Keratinocyte (primary cell): ENCODE data around the gene SLC29A1. TPM values are rescaled to one million over a fixed set of nuclear protein-coding genes. Genes with fewer than 3 reads are reported as not detected.

ENCODE experiments used
- DNase-seq: peaks from one replicate; pipeline ENCODE4 v3.0.0-alpha.2; 2011; ENCODE audit warnings: low read depth, missing footprints, low spot score
- FAIRE-seq: peaks from 2 replicates; lab custom pipeline; 2011; peaks lifted over from hg19 to GRCh38; lab: Jason Lieb, UNC
- H2AFZ ChIP-seq: 2 replicates; pipeline ENCODE4 v1.6.0; 2012; ENCODE audit warnings: low read length, control low read depth, inconsistent platforms; ENCODE audit not compliant: control insufficient read depth
- H3K27ac ChIP-seq: 2 replicates; pipeline ENCODE4 v1.5.1; 2011; ENCODE audit warnings: low read length; ENCODE audit not compliant: control insufficient read depth, insufficient read depth
- H3K27me3 ChIP-seq: 3 replicates; pipeline ENCODE4 v1.6.0; 2011; ENCODE audit warnings: low read length; ENCODE audit not compliant: control insufficient read depth, insufficient read depth; ENCODE audit errors: extremely low read depth
- H3K36me3 ChIP-seq, 2 experiments: 2 replicates in 1 of 2; 3 replicates in 1 of 2; pipeline ENCODE4 v1.5.1; 2011; ENCODE audit warnings: low read length in 2 of 2, mild to moderate bottlenecking in 1 of 2; ENCODE audit not compliant: control insufficient read depth in 2 of 2, insufficient read depth in 2 of 2; ENCODE audit errors: extremely low read depth in 1 of 2
- H3K4me1 ChIP-seq: 3 replicates; pipeline ENCODE4 v1.5.1; 2011; ENCODE audit warnings: low read length; ENCODE audit not compliant: control insufficient read depth, insufficient read depth; ENCODE audit errors: extremely low read depth
- H3K4me2 ChIP-seq: 3 replicates; pipeline ENCODE4 v1.6.0; 2011; ENCODE audit warnings: low read depth, low read length; ENCODE audit not compliant: control insufficient read depth, insufficient read depth; ENCODE audit errors: extremely low read depth
- H3K4me3 ChIP-seq, 3 experiments: fragments of 200-600 bp in 1 of 3; sonication (generic) in 1 of 3; 2 replicates in 2 of 3; 3 replicates in 1 of 3; pipeline ENCODE4 v1.5.1; 2011 to 2016; ENCODE audit warnings: low read length in 3 of 3, mild to moderate bottlenecking in 3 of 3, control low read depth in 2 of 3, inconsistent platforms in 1 of 3, low read depth in 1 of 3, mixed read lengths in 1 of 3, mixed run types in 1 of 3, moderate library complexity in 1 of 3; ENCODE audit not compliant: control insufficient read depth in 2 of 3, insufficient read depth in 2 of 3; ENCODE audit errors: extremely low read depth in 1 of 3
- H3K79me2 ChIP-seq: 2 replicates; pipeline ENCODE4 v1.6.0; 2012; ENCODE audit warnings: low read length; ENCODE audit not compliant: control insufficient read depth, insufficient read depth
- H3K9ac ChIP-seq: 3 replicates; pipeline ENCODE4 v1.6.0; 2011; ENCODE audit warnings: low read length; ENCODE audit not compliant: control insufficient read depth, insufficient read depth; ENCODE audit errors: extremely low read depth
- H3K9me1 ChIP-seq: 3 replicates; pipeline ENCODE4 v1.6.0; 2011; ENCODE audit warnings: low read length; ENCODE audit not compliant: control insufficient read depth, insufficient read depth; ENCODE audit errors: extremely low read depth
- H3K9me3 ChIP-seq: 2 replicates; pipeline ENCODE4 v1.5.1; 2012; ENCODE audit warnings: low read depth, low read length; ENCODE audit not compliant: control insufficient read depth
- H4K20me1 ChIP-seq: 3 replicates; pipeline ENCODE4 v1.6.0; 2011; ENCODE audit warnings: low read length; ENCODE audit not compliant: control insufficient read depth, insufficient read depth; ENCODE audit errors: extremely low read depth
- EZH2 ChIP-seq: IDR thresholded peaks from one replicate; pipeline ENCODE4 v1.6.1; 2012; ENCODE audit warnings: inconsistent platforms, mild to moderate bottlenecking, low read length, moderate library complexity
- dilution Hi-C: fragments of 300-500 bp; cut with MboI; formaldehyde crosslinking; loops from one replicate; pipeline ENCODE4 v1.7.0; 2020; ENCODE audit warnings: low sequenced_read_pairs; ENCODE audit not compliant: extremely low pct_ligation_motif_present
- polyA plus RNA-seq, 5 experiments: library from polyadenylated mRNA; depleted of rRNA in 3 of 5; stranded (reverse) in 3 of 5; stranded (forward) in 1 of 5; unstranded in 1 of 5; fragments of >200 nt; gene quantifications; 1 replicate in 1 of 5; 2 replicates in 3 of 5; 3 replicates in 1 of 5; pipeline versions ENCODE4 v1.2.1 to v1.2.3, GENCODE V29; 2011 to 2012; ENCODE audit warnings: missing spikeins in 2 of 5, low read depth in 1 of 5, low replicate concordance in 1 of 5
- TF ChIP-seq, protein P1 (sequence below), 3 experiments: IDR thresholded peaks in 1 of 3; conservative IDR thresholded peaks in 1 of 3; optimal IDR thresholded peaks in 1 of 3; 2 replicates in 2 of 3; 3 replicates in 1 of 3; pipeline versions ENCODE3 to v1.5.1; 2011; ENCODE audit warnings: low read length in 3 of 3, mild to moderate bottlenecking in 3 of 3, moderate library complexity in 2 of 3, control low read depth in 1 of 3, inconsistent platforms in 1 of 3; ENCODE audit not compliant: insufficient read depth in 2 of 3; ENCODE audit errors: extremely low read depth in 1 of 3

The SLC29A1 gene
- polyA plus RNA-seq, 1 donor (not counting 4 experiments of a cell fraction or from before 2014, with no cell fraction given), result 51.0 TPM

DNA sequence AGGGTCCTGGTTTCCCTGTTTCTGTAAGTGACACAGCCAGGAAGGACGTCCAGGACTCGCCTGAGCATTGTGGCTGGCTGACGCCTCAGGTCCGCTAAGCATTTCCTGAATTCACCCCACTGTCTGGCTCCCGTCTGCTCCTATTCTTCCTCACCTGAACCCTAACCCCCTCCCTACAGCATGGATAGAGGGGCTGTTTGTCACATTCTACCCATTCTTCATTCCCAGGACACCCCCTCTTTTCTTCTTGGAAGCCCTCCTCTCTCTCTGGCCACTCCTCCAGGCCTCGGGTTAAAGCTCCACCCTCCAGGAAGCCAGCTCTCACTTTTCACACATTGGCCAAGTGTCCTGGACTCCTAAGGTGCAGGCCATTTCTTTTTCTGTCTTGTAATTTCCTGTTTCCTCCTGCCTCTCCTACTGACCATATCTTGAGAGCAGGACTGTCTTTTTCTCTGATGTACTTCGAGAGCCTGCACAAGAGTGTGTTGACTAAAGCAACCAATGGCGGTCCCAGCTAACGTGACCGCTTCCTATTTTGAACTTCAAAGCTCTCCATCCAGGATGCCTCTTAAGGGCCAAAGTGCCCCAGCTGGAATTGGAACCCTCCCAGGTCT, 30.9 kb upstream of the SLC29A1 start:
- DNase-seq (no peak), FAIRE-seq (no peak)
- H3K9me1 ChIP-seq, result no peaks in the 10 kb centered on the region
- H3K4me2 ChIP-seq, result no peak overlapping the region
- dilution Hi-C loops, result no loop called here
- no peaks in the 10 kb centered on the region for H3K9me3 ChIP-seq
- TF ChIP-seq EZH2, result no peak
- TF ChIP-seq, protein P1, sequence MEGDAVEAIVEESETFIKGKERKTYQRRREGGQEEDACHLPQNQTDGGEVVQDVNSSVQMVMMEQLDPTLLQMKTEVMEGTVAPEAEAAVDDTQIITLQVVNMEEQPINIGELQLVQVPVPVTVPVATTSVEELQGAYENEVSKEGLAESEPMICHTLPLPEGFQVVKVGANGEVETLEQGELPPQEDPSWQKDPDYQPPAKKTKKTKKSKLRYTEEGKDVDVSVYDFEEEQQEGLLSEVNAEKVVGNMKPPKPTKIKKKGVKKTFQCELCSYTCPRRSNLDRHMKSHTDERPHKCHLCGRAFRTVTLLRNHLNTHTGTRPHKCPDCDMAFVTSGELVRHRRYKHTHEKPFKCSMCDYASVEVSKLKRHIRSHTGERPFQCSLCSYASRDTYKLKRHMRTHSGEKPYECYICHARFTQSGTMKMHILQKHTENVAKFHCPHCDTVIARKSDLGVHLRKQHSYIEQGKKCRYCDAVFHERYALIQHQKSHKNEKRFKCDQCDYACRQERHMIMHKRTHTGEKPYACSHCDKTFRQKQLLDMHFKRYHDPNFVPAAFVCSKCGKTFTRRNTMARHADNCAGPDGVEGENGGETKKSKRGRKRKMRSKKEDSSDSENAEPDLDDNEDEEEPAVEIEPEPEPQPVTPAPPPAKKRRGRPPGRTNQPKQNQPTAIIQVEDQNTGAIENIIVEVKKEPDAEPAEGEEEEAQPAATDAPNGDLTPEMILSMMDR (optimal IDR thresholded peaks at IDR 0.05 in 1 of 3, IDR thresholded peaks at IDR 0.05 in 1 of 3, conservative IDR thresholded peaks at IDR 0.05 in 1 of 3; ENCODE audit: extremely low read depth in 1 of 3, insufficient read depth in 2 of 3, low read length in 3 of 3), result no peak
- no peaks in the 10 kb centered on the region for H3K27me3 ChIP-seq
- H3K36me3 ChIP-seq, result no peaks in the 10 kb centered on the region
- H3K4me1 ChIP-seq, result no peaks in the 10 kb centered on the region
- no peak overlapping the region for H3K9ac ChIP-seq
- no peak overlapping the region for H2AFZ ChIP-seq
- no peak overlapping the region for H3K4me3 ChIP-seq
- no peaks in the 10 kb centered on the region for H3K79me2 ChIP-seq
- no peak overlapping the region for H3K27ac ChIP-seq
- no peaks in the 10 kb centered on the region for H4K20me1 ChIP-seq

GRCh38 chr6:44193307-44193910, 30.0 kb upstream of the SLC29A1 start:
- Histone ChIP-seq H3K9me3 (no peaks in the 10 kb centered on the region), H3K4me2 (no peak overlapping the region), H3K27me3 (no peaks in the 10 kb centered on the region), H3K4me3 (no peak overlapping the region), H3K9me1 (no peaks in the 10 kb centered on the region), H3K36me3 (no peaks in the 10 kb centered on the region), H4K20me1 (no peaks in the 10 kb centered on the region), H3K9ac (no peak overlapping the region), H3K79me2 (no peaks in the 10 kb centered on the region), H3K4me1 (no peaks in the 10 kb centered on the region), H3K27ac (no peak overlapping the region), H2AFZ (no peak overlapping the region)
- FAIRE-seq, result no peak
- dilution Hi-C loops, result no loop called here
- no peak for DNase-seq
- TF ChIP-seq EZH2, result no peak
- TF ChIP-seq, protein P1 (optimal IDR thresholded peaks at IDR 0.05 in 1 of 3, IDR thresholded peaks at IDR 0.05 in 1 of 3, conservative IDR thresholded peaks at IDR 0.05 in 1 of 3; ENCODE audit: extremely low read depth in 1 of 3, insufficient read depth in 2 of 3, low read length in 3 of 3), result no peak
